ENCODE results near the gene SECISBP2L. TPM values are rescaled to one million over a fixed set of nuclear protein-coding genes. Genes with fewer than 3 reads are reported as not detected.

The SECISBP2L gene
- total RNA-seq, 2 experiments from 2014 or later: 22.4 to 36.8 TPM

DNA sequence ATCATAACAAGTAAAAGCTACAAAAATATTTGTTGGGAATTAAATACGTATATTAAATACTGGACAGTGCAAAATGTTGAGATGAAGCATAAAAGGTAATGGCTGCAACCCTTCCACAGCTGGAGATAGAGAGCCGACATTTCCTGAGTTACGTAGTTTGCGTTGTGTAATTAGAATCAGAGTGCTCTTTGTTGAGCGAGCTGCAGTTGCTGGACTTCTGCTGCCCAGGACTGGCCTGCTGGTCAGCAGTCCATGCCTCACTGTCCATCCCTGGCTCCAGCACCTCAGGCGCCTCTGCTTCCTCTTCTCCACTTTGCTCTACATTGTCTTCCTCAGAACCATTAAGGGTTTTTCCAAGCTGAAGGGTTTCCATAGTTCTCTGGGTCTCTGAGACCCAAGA lies 54.1 kb downstream of the SECISBP2L start:
- Mint-ChIP-seq H3K4me3 (no peak overlapping the region), H3K9me3 (ENCODE audit: low read depth) (no peaks in the 10 kb centered on the region), H3K4me1 (no peaks in the 10 kb centered on the region), H3K27me3 (no peaks in the 10 kb centered on the region), H3K27ac (no peak overlapping the region), H3K36me3 (ENCODE audit: low read depth) (peaks cover 30% of the 10 kb centered on the region)
- POLR2A ChIA-PET: no interaction called here
- DNase-seq (no peak), ATAC-seq (no peak)
- intact Hi-C loops (cut with DNase I, micrococcal nuclease): no loop called here
- CTCF ChIA-PET: interaction anchor here (0.7 kb wide), 1 partner anchor 27 kb away, joined by 3 read pairs; no protein-coding TSS in a partner anchor

DNA sequence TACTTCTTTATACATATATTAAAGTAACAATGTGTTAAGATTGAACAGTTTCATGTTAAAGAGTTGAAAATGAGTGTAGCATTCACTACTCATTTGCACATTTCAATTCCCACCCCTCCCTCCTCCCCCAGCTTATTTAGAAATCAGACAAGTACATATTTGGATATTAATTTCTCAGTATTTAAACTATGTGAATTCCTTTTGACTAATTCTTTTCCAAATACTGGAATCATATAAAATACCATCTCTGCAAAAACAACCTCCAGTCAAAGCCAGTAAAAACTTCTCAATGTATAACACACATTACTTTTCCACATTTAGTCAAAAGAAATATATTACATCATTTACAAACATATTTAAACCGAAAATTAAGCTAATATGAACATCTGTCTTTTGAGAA lies 57.1 kb downstream of the SECISBP2L start:
- CTCF ChIA-PET: interaction anchor here (0.7 to 1.2 kb wide), 2 partner anchors 13 to 1969 kb away, joined by 3 read pairs; no protein-coding TSS in a partner anchor

GRCh38 chr15:48987142-48987541 lies 59.1 kb downstream of the SECISBP2L start:
- Mint-ChIP-seq H3K4me3 (no peak overlapping the region), H3K4me1 (no peaks in the 10 kb centered on the region), H3K36me3 (ENCODE audit: low read depth) (peaks cover 2% of the 10 kb centered on the region), H3K27ac (no peak overlapping the region), H3K27me3 (peaks cover 3% of the 10 kb centered on the region), H3K9me3 (ENCODE audit: low read depth) (no peaks in the 10 kb centered on the region)
- intact Hi-C loops (cut with DNase I, micrococcal nuclease): no loop called here
- ChIA-PET POLR2A (interaction anchor here (0.7 kb wide), 1 partner anchor 1387 kb away, joined by 3 read pairs; no protein-coding TSS in a partner anchor), CTCF (interaction anchor here (0.7 to 1.2 kb wide), 2 partner anchors 11 to 12 kb away, joined by 4 to 7 read pairs; no protein-coding TSS in a partner anchor)
- ATAC-seq: no peak
- no peak for DNase-seq

More for the DNA sequence above, 57.1 kb downstream of the SECISBP2L start:
- H3K36me3 Mint-ChIP-seq (ENCODE audit: low read depth): peaks cover 14% of the 10 kb centered on the region
- DNase-seq: no peak
- H3K9me3 Mint-ChIP-seq (ENCODE audit: low read depth): no peaks in the 10 kb centered on the region
- ATAC-seq: no peak
- H3K4me3 Mint-ChIP-seq: no peak overlapping the region
- POLR2A ChIA-PET: no interaction called here
- no peak overlapping the region for H3K27ac Mint-ChIP-seq
- intact Hi-C loops (cut with DNase I, micrococcal nuclease): no loop called here
- H3K27me3 Mint-ChIP-seq: no peaks in the 10 kb centered on the region
- H3K4me1 Mint-ChIP-seq: no peaks in the 10 kb centered on the region

- no peak for ATAC-seq
- H3K4me1 Mint-ChIP-seq: no peaks in the 10 kb centered on the region
- H3K4me3 Mint-ChIP-seq: no peak overlapping the region
- peaks cover 2% of the 10 kb centered on the region for H3K36me3 Mint-ChIP-seq (ENCODE audit: low read depth)
- intact Hi-C loops (cut with DNase I, micrococcal nuclease): no loop called here
- peaks cover 7% of the 10 kb centered on the region for H3K27me3 Mint-ChIP-seq
- no peak overlapping the region for H3K27ac Mint-ChIP-seq
- no peak for DNase-seq
- ChIA-PET CTCF (no interaction called here), POLR2A (no interaction called here)
- no peaks in the 10 kb centered on the region for H3K9me3 Mint-ChIP-seq (ENCODE audit: low read depth)
Observed at GRCh38 chr15:48986240-48986639, 60.0 kb downstream of the SECISBP2L start.

GRCh38 chr15:48985516-48985915 lies 60.7 kb downstream of the SECISBP2L start:
- POLR2A ChIA-PET: no interaction called here

GRCh38 chr15:48984811-48985352 lies 61.4 kb downstream of the SECISBP2L start:
- H3K27ac Mint-ChIP-seq: no peak overlapping the region
- H3K4me1 Mint-ChIP-seq: no peaks in the 10 kb centered on the region
- no peaks in the 10 kb centered on the region for H3K9me3 Mint-ChIP-seq (ENCODE audit: low read depth)
- H3K4me3 Mint-ChIP-seq: no peak overlapping the region
- intact Hi-C loops (cut with DNase I, micrococcal nuclease): no loop called here
- H3K27me3 Mint-ChIP-seq: peaks cover 9% of the 10 kb centered on the region
- POLR2A ChIA-PET: no interaction called here
- CTCF ChIA-PET: interaction anchor here (0.6 to 1.6 kb wide), 4 partner anchors 9 to 991 kb away, joined by 3 to 14 read pairs (median 4); no protein-coding TSS in a partner anchor
- H3K36me3 Mint-ChIP-seq (ENCODE audit: low read depth): no peaks in the 10 kb centered on the region
- no peak for DNase-seq
- ATAC-seq: no peak

More at GRCh38 chr15:48985516-48985915, 60.7 kb downstream of the SECISBP2L start:
- no peaks in the 10 kb centered on the region for H3K9me3 Mint-ChIP-seq (ENCODE audit: low read depth)
- no peak overlapping the region for H3K4me3 Mint-ChIP-seq
- CTCF ChIA-PET: interaction anchor here (0.6 to 1.6 kb wide), 3 partner anchors 9 to 991 kb away, joined by 3 to 14 read pairs (median 4); no protein-coding TSS in a partner anchor
- H3K4me1 Mint-ChIP-seq: no peaks in the 10 kb centered on the region
- DNase-seq (no peak), ATAC-seq (no peak)
- H3K27ac Mint-ChIP-seq: no peak overlapping the region
- H3K36me3 Mint-ChIP-seq (ENCODE audit: low read depth): peaks cover 2% of the 10 kb centered on the region
- H3K27me3 Mint-ChIP-seq: peaks cover 9% of the 10 kb centered on the region
- intact Hi-C loops (cut with DNase I, micrococcal nuclease): no loop called here

DNA sequence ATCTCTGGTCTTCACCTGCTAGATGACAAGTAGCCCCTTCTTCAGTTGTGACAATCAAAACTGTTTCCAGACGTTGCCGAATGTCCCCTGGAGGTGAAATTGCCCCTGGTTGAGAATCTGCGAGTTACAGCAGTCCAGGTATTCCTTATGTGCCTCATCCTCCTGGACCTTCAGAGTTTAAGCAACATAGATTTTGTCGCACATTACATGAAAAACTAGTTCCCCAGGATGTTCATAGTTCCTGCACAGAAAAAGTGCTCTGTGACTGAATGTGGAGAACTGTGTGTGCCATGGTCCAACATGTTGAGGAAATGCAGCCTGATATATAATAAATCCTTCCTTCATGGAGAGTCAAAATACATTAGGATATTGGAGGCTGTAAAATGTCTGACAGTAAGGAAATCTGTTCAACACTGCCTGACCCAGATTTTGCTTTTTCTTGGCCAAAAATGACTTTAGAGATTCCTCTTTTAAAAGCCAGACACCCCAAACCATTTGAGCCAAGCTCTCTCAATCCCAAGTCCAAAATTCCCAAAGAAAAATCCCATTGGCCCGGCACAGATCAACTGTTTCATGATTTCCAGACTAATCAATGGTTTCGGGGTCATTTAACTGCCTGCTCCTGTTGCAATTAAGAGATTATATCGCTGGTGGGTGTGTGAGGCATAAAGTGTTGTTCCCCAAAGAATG lies 62.1 kb downstream of the SECISBP2L start:
- H3K4me3 Mint-ChIP-seq: no peak overlapping the region
- ChIA-PET POLR2A (no interaction called here), CTCF (interaction anchor here (1.1 to 1.6 kb wide), 2 partner anchors 8 to 122 kb away, joined by 5 to 14 read pairs; no protein-coding TSS in a partner anchor)
- no peak for ATAC-seq
- H3K36me3 Mint-ChIP-seq (ENCODE audit: low read depth): no peaks in the 10 kb centered on the region
- intact Hi-C loops (cut with DNase I, micrococcal nuclease): no loop called here
- DNase-seq: no peak
- peaks cover 11% of the 10 kb centered on the region for H3K27me3 Mint-ChIP-seq
- H3K4me1 Mint-ChIP-seq: no peaks in the 10 kb centered on the region
- no peak overlapping the region for H3K27ac Mint-ChIP-seq
- no peaks in the 10 kb centered on the region for H3K9me3 Mint-ChIP-seq (ENCODE audit: low read depth)

- intact Hi-C loops (cut with DNase I, micrococcal nuclease): no loop called here
- Mint-ChIP-seq H3K27ac (no peak overlapping the region), H3K4me3 (no peak overlapping the region), H3K9me3 (ENCODE audit: low read depth) (no peaks in the 10 kb centered on the region), H3K36me3 (ENCODE audit: low read depth) (no peaks in the 10 kb centered on the region), H3K4me1 (no peaks in the 10 kb centered on the region), H3K27me3 (peaks cover 11% of the 10 kb centered on the region)
- ChIA-PET CTCF (interaction anchor here (0.7 to 1.0 kb wide), 2 partner anchors 113 to 172 kb away, joined by 3 to 7 read pairs; partner anchors contain the start of gene CEP152), POLR2A (no interaction called here)
- ATAC-seq (no peak), DNase-seq (no peak)
Observed at GRCh38 chr15:48983300-48983699, 62.9 kb downstream of the SECISBP2L start.

DNA sequence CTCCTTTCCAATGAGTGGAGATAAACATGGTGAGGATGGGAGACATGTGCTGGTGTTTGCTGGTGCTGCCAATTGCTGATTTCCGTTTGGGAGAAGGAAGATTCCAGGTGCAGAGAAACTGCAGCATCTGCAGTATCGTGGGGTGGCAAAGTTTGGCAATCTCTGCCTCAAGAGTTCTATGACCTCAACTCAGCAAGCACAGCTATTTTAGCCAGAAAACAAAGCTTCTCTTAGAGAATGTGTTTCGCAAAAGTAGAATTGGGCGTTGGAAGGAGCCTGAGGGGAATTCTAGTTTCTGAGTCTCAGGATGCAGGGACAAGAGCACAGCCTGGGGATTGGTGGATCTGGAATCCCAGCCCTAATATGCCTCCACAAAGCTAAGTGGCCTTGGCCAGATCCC lies 64.3 kb downstream of the SECISBP2L start:
- DNase-seq (no peak), ATAC-seq (no peak)
- Mint-ChIP-seq H3K4me3 (no peak overlapping the region), H3K36me3 (ENCODE audit: low read depth) (no peaks in the 10 kb centered on the region), H3K9me3 (ENCODE audit: low read depth) (no peaks in the 10 kb centered on the region), H3K27me3 (peaks cover 15% of the 10 kb centered on the region), H3K27ac (no peak overlapping the region), H3K4me1 (no peaks in the 10 kb centered on the region)
- intact Hi-C loops (cut with DNase I, micrococcal nuclease): no loop called here
- ChIA-PET POLR2A (no interaction called here), CTCF (no interaction called here)

DNA sequence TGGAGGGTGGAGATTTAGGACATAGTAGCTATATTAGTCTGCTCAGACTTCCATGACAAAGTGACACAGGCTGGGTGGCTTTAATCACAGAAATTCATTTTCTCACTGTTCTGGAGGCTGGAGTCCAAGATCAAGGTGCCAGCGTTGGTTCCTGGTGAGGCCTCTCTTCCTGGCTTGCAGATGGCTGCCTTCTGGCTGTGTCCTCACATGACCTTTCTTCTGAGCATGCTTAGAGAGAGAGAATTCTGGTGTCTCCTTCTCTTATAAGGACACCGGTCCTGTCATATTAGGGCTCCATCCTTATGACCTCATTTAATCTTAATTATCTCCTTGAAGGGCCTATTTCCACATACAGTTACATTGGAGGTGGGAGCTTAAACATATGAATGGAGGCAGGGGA lies 67.6 kb downstream of the SECISBP2L start:
- H3K4me1 Mint-ChIP-seq: peaks cover 2% of the 10 kb centered on the region
- ChIA-PET CTCF (interaction anchor here (0.7 to 7.3 kb wide), 2 partner anchors 15 to 59 kb away, joined by 4 to 72 read pairs; partner anchors contain the start of gene SHC4), POLR2A (no interaction called here)

GRCh38 chr15:48976444-48977088 lies 69.7 kb downstream of the SECISBP2L start:
- H3K4me1 Mint-ChIP-seq: peaks cover 2% of the 10 kb centered on the region
- peaks cover 13% of the 10 kb centered on the region for H3K27me3 Mint-ChIP-seq
- no peak overlapping the region for H3K27ac Mint-ChIP-seq
- no peak for ATAC-seq
- POLR2A ChIA-PET: no interaction called here
- no peak overlapping the region for H3K4me3 Mint-ChIP-seq
- no peak for DNase-seq
- CTCF ChIA-PET: interaction anchor here (0.6 to 7.3 kb wide), 16 partner anchors 8 to 446 kb away, joined by 3 to 76 read pairs (median 5); partner anchors contain the start of genes FGF7 and SHC4
- intact Hi-C loops (cut with DNase I, micrococcal nuclease): no loop called here
- H3K36me3 Mint-ChIP-seq (ENCODE audit: low read depth): no peaks in the 10 kb centered on the region
- no peaks in the 10 kb centered on the region for H3K9me3 Mint-ChIP-seq (ENCODE audit: low read depth)

More for the DNA sequence above, 67.6 kb downstream of the SECISBP2L start:
- DNase-seq: no peak
- Mint-ChIP-seq H3K9me3 (ENCODE audit: low read depth) (no peaks in the 10 kb centered on the region), H3K36me3 (ENCODE audit: low read depth) (no peaks in the 10 kb centered on the region), H3K27ac (no peak overlapping the region), H3K27me3 (peaks cover 19% of the 10 kb centered on the region), H3K4me3 (no peak overlapping the region)
- intact Hi-C loops (cut with DNase I, micrococcal nuclease): no loop called here
- no peak for ATAC-seq
